Muscle layer of duodenum (tissue), 2 donors: ENCODE measurements around the gene TBC1D1.

Experiments used
- H3K27ac ChIP-seq: one replicate; pipeline ENCODE4 v1.7.0; 2013; ENCODE audit warnings: mild to moderate bottlenecking, low read length
- H3K27me3 ChIP-seq: one replicate; pipeline ENCODE4 v1.7.0; 2013; ENCODE audit warnings: low read depth, mild to moderate bottlenecking, control low read depth, low read length
- H3K36me3 ChIP-seq, 2 donors: one replicate each; pipeline ENCODE4 v1.7.0; 2013; ENCODE audit warnings: low read length in 2 of 2, control low read depth in 1 of 2, mild to moderate bottlenecking in 1 of 2; ENCODE audit not compliant: insufficient read depth in 2 of 2, control insufficient read depth in 1 of 2
- H3K4me1 ChIP-seq, 2 donors: one replicate each; pipeline ENCODE4 v1.7.0; 2013; ENCODE audit warnings: low read length in 2 of 2, mild to moderate bottlenecking in 2 of 2, control low read depth in 1 of 2, moderate library complexity in 1 of 2; ENCODE audit not compliant: insufficient read depth in 2 of 2, control insufficient read depth in 1 of 2
- H3K4me3 ChIP-seq, 2 donors: one replicate each; pipeline ENCODE4 v1.7.0; 2013; ENCODE audit warnings: low read length in 2 of 2, low read depth in 1 of 2, mild to moderate bottlenecking in 1 of 2
- H3K9me3 ChIP-seq, 2 donors: one replicate each; pipeline ENCODE4 v1.7.0; 2013; ENCODE audit warnings: low read length in 2 of 2, control low read depth in 1 of 2, mild to moderate bottlenecking in 1 of 2; ENCODE audit not compliant: control insufficient read depth in 1 of 2
- donor health status: healthy.

Gene TBC1D1

DNA sequence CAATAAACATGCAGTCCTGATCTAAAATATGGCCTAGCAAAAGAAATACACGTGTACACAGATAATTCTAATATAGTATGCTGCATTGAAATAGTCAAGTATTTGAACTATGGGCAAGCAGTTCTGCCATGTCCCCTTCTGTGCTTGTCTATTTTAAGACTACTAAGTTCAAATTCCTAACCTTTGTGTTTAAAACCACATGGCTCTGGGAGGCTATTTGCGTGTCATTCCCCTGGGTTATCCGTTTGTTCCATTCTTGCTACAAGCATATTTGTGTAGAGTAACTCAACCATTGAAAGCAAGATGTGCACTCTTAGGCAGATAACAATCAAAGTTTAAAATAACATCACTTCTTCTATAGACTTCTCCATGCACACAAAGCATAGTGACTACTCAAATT, 25.4 kb upstream of the TBC1D1 start:
- Histone ChIP-seq H3K27ac (no peak overlapping the region), H3K27me3 (no peaks in the 10 kb centered on the region), H3K36me3 (peaks cover 12 to 17% of the 10 kb centered on the region in 2 donors), H3K4me3 (no peak overlapping the region), H3K4me1 (peaks cover 0 to 26% of the 10 kb centered on the region in 2 donors), H3K9me3 (no peaks in the 10 kb centered on the region)

DNA sequence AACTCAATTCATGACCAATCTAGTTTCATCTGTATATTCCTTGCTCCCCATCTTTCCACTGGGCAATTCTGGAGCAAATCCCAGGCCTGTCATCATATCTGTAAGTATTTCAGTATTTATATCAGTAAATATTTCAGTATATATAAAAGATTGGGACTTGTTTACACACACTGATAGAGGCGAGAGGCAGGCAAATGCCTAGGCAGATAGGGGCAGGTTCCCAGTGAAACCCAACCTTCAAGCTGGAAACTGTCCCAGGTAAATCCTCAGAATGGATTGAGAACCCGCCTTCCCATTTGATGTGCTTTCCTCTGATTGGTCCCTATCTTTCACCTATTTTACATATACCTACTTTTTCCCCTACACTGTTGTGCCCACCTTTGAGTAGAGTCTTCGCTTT, 23.8 kb upstream of the TBC1D1 start:
- no peaks in the 10 kb centered on the region for H3K27me3 ChIP-seq
- H3K4me3 ChIP-seq: no peak overlapping the region
- peaks cover 0 to 21% of the 10 kb centered on the region in 2 donors for H3K4me1 ChIP-seq
- H3K9me3 ChIP-seq: no peaks in the 10 kb centered on the region
- H3K36me3 ChIP-seq: peaks cover 9 to 11% of the 10 kb centered on the region in 2 donors
- no peak overlapping the region for H3K27ac ChIP-seq

DNA sequence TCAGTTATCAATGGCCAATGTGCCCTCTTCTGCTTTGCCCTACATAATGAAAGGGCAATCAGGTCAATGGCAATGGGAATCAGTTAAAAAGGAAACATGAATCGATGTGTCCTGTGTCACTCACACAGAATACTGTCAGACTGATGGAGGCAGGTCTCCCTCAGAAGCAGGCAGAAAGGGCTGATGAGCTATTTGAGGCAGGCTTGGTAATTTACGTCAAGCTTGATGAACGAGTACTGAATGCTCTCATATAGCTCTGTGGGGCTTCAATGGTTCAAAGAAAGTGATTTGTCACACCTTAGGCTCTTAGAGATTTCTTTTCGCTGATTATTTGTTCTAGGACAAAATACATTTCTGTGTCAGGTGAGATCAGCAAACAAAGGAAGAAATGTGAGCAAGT, 22.6 kb upstream of the TBC1D1 start:
- Histone ChIP-seq H3K4me3 (no peak overlapping the region), H3K27me3 (no peaks in the 10 kb centered on the region), H3K9me3 (no peaks in the 10 kb centered on the region), H3K4me1 (peaks cover 0 to 25% of the 10 kb centered on the region in 2 donors), H3K36me3 (peaks cover 2 to 6% of the 10 kb centered on the region in 2 donors), H3K27ac (no peak overlapping the region)

DNA sequence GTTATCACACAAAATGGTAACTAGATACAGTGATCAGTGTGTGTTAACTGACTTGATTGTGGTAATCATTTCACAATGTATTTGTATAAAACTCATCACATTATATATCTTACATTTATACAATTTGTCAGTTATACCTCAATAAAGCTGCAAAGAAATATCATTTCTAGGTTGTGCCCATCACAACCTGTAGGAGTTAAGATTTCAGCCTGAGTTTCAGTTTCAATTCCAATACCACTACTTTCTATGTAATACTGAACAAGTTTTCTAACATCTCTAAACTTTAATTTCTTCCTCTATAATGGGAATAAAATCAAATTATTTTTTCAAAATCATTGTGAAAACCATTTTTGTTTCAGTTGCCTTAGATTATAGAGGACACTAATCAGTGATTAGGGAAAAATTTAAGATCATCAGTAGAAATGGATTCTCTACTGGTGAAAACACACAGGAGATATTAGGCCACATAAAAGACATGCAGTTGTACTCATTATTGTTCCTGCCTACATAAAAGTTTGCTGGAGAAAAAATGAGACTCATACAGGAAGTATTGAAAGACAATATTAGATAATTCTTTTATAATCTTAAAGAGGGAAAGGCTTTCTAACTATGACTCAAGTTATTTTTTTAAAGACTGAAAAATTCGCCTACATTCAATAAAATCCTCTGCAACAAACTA, 18.4 kb upstream of the TBC1D1 start:
- Histone ChIP-seq H3K4me3 (no peak overlapping the region), H3K36me3 (no peaks in the 10 kb centered on the region), H3K4me1 (peaks cover 8 to 15% of the 10 kb centered on the region in 2 donors), H3K27ac (peak overlapping the region; percentile 20), H3K9me3 (no peaks in the 10 kb centered on the region), H3K27me3 (no peaks in the 10 kb centered on the region)

DNA sequence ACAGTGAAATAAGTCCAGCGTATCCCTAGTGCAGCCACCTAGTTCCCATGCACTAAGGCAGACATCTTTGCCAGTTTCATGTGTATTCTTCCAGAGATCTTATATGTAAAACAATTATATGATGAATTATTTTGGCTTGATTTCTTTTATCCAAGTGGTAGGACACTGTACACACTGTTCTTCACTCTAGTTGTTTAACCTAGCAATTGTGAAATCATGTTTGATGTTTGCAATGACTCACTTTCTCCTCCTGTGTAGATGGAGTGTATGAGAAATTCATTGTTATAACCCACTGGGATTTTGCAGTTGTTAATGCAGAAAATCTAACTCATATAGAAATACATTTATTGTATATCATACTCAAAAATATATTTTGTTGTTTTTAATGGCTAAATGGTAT, 17.5 kb upstream of the TBC1D1 start:
- H3K27me3 ChIP-seq: no peaks in the 10 kb centered on the region
- peaks cover 8 to 17% of the 10 kb centered on the region in 2 donors for H3K4me1 ChIP-seq
- H3K36me3 ChIP-seq: no peaks in the 10 kb centered on the region
- H3K27ac ChIP-seq: no peak overlapping the region
- H3K9me3 ChIP-seq: no peaks in the 10 kb centered on the region
- no peak overlapping the region for H3K4me3 ChIP-seq

DNA sequence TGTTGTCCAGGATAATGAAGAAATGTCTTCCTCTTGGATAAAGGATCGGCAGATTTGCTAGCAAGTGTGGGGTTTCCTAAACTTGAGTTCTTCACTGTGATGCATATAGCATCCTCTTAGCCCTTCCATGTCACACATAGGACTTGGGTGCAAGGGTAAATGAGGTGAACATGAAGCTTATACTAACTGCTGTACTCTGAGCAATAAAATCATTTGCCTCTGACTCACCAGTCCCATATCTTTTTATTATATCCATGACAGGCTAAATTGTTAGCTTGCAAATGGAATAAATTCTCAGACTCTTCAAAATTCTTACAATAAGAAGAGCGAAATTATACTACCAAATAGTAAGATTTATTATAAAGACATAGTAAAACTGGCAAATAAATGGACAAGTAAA, 14.7 kb upstream of the TBC1D1 start:
- Histone ChIP-seq H3K4me1 (peaks cover 8 to 17% of the 10 kb centered on the region in 2 donors), H3K27me3 (no peaks in the 10 kb centered on the region), H3K36me3 (no peaks in the 10 kb centered on the region), H3K9me3 (no peaks in the 10 kb centered on the region), H3K27ac (peak overlapping the region; percentile 76), H3K4me3 (no peak overlapping the region)

DNA sequence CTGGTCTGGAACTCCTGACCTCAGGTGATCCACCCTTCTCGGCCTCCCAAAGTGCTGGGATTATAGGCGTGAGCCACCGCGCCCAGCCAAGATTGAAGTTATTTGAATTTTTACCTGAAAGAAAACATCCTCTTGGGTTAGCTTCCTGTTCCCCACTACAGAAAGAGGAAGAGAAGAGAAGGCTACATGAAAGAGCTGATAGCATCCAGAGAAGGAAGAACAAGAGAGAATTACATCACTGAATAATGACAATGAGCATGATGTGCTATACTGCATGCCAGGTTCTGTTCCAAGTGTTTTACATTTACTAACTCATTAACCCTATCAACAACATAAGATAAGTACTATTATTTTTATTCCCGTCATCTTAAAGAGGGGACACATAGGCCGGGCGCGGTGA, 11.5 kb upstream of the TBC1D1 start:
- Histone ChIP-seq H3K27me3 (no peaks in the 10 kb centered on the region), H3K9me3 (no peaks in the 10 kb centered on the region), H3K36me3 (no peaks in the 10 kb centered on the region), H3K4me3 (no peak overlapping the region), H3K4me1 (peaks cover 8% of the 10 kb centered on the region in 2 donors), H3K27ac (no peak overlapping the region)

DNA sequence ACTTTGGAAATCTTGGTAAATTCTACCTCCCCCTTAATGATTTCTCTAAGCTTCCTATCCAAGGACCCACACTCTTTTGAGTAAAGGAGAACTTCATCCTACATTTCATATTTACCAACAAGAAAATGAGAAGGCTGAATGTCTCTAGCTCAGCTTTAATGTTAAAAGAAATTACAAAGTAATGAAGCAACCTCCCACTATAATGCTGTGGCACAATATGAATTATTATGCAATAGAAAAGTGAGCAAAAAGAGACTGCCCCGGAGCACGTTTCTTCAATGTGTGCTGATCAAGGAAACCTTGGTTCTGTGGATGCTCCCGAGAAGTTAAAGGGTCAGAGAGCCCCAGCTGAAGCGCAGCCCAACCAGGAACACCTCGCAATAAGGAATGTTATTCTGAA, 9.1 kb upstream of the TBC1D1 start:
- Histone ChIP-seq H3K9me3 (no peaks in the 10 kb centered on the region), H3K4me1 (peaks cover 3 to 6% of the 10 kb centered on the region in 2 donors), H3K36me3 (no peaks in the 10 kb centered on the region), H3K27me3 (no peaks in the 10 kb centered on the region), H3K27ac (no peak overlapping the region), H3K4me3 (no peak overlapping the region)

DNA sequence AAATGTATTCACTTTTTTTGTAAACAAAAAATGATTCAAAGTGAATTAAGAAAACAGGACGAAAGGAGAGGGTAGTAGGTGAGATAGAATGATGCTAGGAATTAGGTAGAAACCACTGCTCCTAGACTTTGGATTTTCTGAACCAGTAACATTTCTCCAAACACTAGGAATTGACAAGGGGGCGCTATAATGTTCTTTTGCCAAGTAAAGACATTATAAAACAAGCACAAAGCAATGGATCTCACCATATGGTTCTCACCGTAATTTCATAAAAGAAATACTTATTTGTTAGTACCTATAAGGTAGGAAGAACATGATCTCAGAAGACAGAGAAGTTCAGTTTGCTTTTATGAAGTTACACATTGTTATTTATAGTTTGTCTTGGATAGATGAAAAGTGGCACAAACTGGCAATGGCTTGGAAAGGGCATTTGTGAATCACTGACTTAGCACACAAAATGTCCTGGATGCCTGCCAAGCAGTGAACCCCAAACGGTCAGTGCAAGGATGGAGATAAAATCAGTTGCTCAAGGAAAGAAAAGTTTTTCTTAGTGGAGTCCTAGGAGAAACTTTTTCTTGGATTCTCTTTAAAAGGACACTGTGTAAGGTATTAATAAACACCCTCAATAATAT, 8.1 kb upstream of the TBC1D1 start:
- Histone ChIP-seq H3K4me1 (peaks cover 3 to 6% of the 10 kb centered on the region in 2 donors), H3K27ac (no peak overlapping the region), H3K27me3 (no peaks in the 10 kb centered on the region), H3K36me3 (no peaks in the 10 kb centered on the region), H3K4me3 (no peak overlapping the region), H3K9me3 (no peaks in the 10 kb centered on the region)

DNA sequence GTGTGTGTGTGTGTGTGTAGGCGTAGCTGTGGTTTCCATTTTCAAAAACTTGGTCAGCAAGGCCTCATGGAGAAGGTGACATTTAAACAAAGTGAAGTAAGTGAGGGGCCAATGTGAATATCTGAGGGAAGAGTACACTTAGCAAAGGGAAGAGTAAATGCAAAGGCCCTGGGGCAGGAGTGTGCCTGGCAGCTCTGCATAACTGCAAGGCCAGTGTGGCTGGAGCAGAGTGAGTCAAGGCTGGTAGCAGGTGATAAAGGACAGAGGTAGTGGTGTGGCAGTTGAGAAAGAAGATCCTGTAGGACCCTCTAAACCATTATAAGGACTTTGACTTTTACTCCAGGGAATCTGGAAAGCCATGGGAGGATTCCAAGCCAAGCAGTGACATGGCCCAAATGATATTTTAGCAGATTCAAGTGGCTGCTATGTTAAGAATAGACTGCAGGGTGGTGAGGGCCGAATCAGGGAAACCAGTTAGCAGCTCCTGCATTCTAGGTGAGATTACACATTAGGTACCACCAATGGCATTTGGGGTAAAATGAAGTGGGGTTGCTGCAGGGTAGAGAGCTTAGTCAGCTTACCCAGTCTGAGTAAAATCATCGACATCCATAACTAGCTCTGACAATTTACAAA, 5.9 kb upstream of the TBC1D1 start:
- Histone ChIP-seq H3K4me1 (peaks cover 3 to 4% of the 10 kb centered on the region in 2 donors), H3K36me3 (no peaks in the 10 kb centered on the region), H3K27ac (peak overlapping the region; percentile 74), H3K27me3 (no peaks in the 10 kb centered on the region), H3K4me3 (no peak overlapping the region), H3K9me3 (no peaks in the 10 kb centered on the region)

DNA sequence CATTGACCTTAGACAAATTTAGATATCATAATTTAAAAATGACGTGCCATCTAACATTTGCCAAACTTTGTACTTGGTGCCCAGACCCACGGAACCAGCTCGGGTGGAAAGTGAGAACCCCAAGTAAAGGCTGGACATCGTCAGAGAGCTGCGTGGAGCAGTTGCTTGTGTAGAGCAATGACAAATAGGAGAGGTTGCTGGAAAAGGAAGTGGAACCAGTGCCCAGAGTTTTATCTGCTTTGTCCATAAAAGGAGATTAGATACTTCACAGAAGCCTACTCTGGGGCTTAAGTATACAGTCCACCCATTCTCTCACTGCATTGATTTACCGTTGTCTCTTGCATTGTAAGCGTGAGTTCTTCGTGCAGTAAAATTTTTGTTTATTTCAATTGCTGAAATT, 5.4 kb upstream of the TBC1D1 start:
- peaks cover 3 to 4% of the 10 kb centered on the region in 2 donors for H3K4me1 ChIP-seq
- H3K27ac ChIP-seq: peak overlapping the region; percentile 74
- no peaks in the 10 kb centered on the region for H3K9me3 ChIP-seq
- H3K36me3 ChIP-seq: no peaks in the 10 kb centered on the region
- H3K27me3 ChIP-seq: no peaks in the 10 kb centered on the region
- H3K4me3 ChIP-seq: no peak overlapping the region
